Pancreas (tissue), 10 donors: ENCODE data around the gene GATD1. TPM values are rescaled to one million over a fixed set of nuclear protein-coding genes. Genes with fewer than 3 reads are reported as not detected.

Source experiments
- ATAC-seq, 4 donors: fragments of 200-7000 bp; cut with Tn5 transposase; one replicate each; pipeline versions ENCODE4 v1.8.0 to v1.9.1; 2020; ENCODE audit warnings: mild to moderate bottlenecking in 4 of 4, moderate library complexity in 4 of 4
- DNase-seq, 6 donors: peaks; one replicate each; pipeline ENCODE4 v3.0.0-alpha.2; 2020
- FAIRE-seq: peaks from 2 replicates; lab custom pipeline; 2012; peaks lifted over from hg19 to GRCh38; lab: Jason Lieb, UNC
- H3K27ac ChIP-seq, 4 donors: fragments of 200-600 bp; sonication (generic); 1 replicate in 3 of 4; 2 replicates in 1 of 4; pipeline versions ENCODE4 v1.5.0 to v1.8.0; 2020
- H3K27me3 ChIP-seq, 4 donors: fragments of 200-600 bp; one replicate each; pipeline ENCODE4 v1.8.0; 2021
- H3K36me3 ChIP-seq, 3 donors: fragments of 200-600 bp; sonication (generic) in 1 of 3; one replicate each; pipeline versions ENCODE4 v1.5.0 to v1.8.0; 2020 to 2021
- H3K4me1 ChIP-seq, 3 donors: fragments of 200-600 bp; one replicate each; pipeline ENCODE4 v1.8.0; 2021
- H3K4me3 ChIP-seq, 4 donors: fragments of 200-600 bp; sonication (generic) in 2 of 4; one replicate each; pipeline versions ENCODE4 v1.5.0 to v1.8.0; 2020 to 2021
- H3K9me3 ChIP-seq, 4 donors: fragments of 200-600 bp; one replicate each; pipeline ENCODE4 v1.8.0; 2021
- WGBS, 2 donors: extraction: QIAGEN DNeasy Blood & Tissue Kit; methylation state at CpG; one replicate each; pipeline ENCODE4 v1.1.7; 2013; 5-methylcytosine and 5-hydroxymethylcytosine counted together
- intact Hi-C, 3 donors: fragments of 100-400 bp; cut with DNase I; formaldehyde crosslinking; loops; one replicate each; pipeline versions ENCODE4 v1.11.1 to v1.14.2; 2022
- polyA plus RNA-seq, 2 donors: library from polyadenylated mRNA; stranded (reverse); fragments of 200-250 nt; gene quantifications; one replicate each; pipeline ENCODE4 v1.2.3, GENCODE V29; 2013
- total RNA-seq, 6 donors: library from RNA; stranded (reverse); fragmentation: NEBNext Ultra II Directional in 4 of 6; extraction: Animal tissue kit (Norgen Biotek cat#: 25700) in 4 of 6; gene quantifications; one replicate each; pipeline versions ENCODE4 v1.2.1 to v1.2.4, GENCODE V29; 2021 to 2023
- TF ChIP-seq, protein P1 (sequence below), 4 donors: fragments of 200-600 bp; sonication (generic) in 3 of 4; IDR thresholded peaks; one replicate each; pipeline versions ENCODE4 v1.5.0 to v1.8.0; 2021; ENCODE audit warnings: antibody characterized with exemption in 4 of 4
- donor health status: healthy with polysubstance abuse.
- donor health status: DM: no; HTN: no; CAD: no; lungs with moderate emphysema.
- donor health status: DM: no; HTN: no; CAD: no.
- donor health status: control.
- donor health status: control.
- donor health status: Bipolar disorder and iron deficiency.
- donor health status: DM: yes; HTN: yes; CAD: no.
- donor health status: DM: no; HTN: no; CAD: no.
- donor health status: DM: no; HTN: no; CAD: no.
- donor health status: DM: yes; HTN: yes; CAD: no.

The GATD1 gene
- total and polyA plus RNA-seq, 8 donors: 13.6 to 43.2 (median 21.5) TPM

DNA sequence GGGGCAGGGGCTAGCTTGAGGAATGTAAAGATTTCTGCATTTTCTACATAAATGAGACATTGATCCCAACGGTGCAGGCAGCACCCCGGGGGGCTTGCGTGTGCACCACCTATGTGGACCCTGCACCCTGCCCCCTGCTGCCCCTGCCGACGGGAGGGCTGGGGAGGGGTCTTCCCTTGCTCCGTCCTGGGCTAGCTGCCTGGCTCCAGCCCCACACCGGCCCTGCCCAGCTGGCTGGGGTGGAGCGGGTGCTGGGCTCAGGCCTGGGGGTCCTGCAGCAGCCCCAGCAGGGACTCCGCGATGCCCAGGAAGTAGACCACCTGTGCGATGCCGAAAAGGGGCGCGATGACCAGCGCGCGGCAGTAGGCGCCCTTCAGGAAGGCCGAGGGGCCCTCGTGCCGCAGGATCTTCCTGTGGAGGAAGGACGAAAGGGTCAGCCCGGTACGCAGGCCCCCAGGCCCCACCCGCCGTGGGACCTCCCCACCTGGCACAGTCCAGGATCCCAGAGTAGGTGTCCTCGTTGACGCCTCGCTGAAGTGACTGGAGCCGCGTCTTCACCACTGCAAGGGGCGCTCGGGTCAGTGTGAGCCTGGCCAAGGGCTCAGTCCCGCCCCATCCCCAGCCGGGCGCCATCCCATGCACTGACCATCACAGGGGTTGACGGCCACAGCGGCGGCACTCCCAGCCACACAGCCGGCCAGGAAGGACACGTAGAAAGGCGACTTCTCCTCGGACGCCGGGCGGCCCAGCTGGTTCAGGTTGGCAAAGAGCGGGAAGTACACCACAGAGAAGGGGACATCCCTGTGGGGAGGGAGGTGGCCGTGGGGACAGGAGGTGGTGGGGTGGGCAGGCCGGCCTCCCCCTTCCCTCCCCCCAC lies 14.6 kb upstream of the GATD1 start:
- FAIRE-seq (no peak), DNase-seq (peak in 4 of 6 donors; percentile 17 to 83 (median 60)), ATAC-seq (no peak)
- WGBS, 2 donors: 87 to 92% methylated on average over 46 to 48 of the region's 49 CpGs
- intact Hi-C loops: no loop called here
- no peaks in the 10 kb centered on the region for H3K27me3 ChIP-seq
- peaks cover 5 to 11% (median 7%) of the 10 kb centered on the region in 3 donors for H3K4me1 ChIP-seq
- TF ChIP-seq, protein P1, sequence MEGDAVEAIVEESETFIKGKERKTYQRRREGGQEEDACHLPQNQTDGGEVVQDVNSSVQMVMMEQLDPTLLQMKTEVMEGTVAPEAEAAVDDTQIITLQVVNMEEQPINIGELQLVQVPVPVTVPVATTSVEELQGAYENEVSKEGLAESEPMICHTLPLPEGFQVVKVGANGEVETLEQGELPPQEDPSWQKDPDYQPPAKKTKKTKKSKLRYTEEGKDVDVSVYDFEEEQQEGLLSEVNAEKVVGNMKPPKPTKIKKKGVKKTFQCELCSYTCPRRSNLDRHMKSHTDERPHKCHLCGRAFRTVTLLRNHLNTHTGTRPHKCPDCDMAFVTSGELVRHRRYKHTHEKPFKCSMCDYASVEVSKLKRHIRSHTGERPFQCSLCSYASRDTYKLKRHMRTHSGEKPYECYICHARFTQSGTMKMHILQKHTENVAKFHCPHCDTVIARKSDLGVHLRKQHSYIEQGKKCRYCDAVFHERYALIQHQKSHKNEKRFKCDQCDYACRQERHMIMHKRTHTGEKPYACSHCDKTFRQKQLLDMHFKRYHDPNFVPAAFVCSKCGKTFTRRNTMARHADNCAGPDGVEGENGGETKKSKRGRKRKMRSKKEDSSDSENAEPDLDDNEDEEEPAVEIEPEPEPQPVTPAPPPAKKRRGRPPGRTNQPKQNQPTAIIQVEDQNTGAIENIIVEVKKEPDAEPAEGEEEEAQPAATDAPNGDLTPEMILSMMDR (IDR thresholded peaks at IDR 0.05): no peak
- H3K36me3 ChIP-seq: peaks cover 0 to 14% (median 4%) of the 10 kb centered on the region in 3 donors
- H3K27ac ChIP-seq: no peak overlapping the region
- H3K4me3 ChIP-seq: no peak overlapping the region
- no peaks in the 10 kb centered on the region for H3K9me3 ChIP-seq

DNA sequence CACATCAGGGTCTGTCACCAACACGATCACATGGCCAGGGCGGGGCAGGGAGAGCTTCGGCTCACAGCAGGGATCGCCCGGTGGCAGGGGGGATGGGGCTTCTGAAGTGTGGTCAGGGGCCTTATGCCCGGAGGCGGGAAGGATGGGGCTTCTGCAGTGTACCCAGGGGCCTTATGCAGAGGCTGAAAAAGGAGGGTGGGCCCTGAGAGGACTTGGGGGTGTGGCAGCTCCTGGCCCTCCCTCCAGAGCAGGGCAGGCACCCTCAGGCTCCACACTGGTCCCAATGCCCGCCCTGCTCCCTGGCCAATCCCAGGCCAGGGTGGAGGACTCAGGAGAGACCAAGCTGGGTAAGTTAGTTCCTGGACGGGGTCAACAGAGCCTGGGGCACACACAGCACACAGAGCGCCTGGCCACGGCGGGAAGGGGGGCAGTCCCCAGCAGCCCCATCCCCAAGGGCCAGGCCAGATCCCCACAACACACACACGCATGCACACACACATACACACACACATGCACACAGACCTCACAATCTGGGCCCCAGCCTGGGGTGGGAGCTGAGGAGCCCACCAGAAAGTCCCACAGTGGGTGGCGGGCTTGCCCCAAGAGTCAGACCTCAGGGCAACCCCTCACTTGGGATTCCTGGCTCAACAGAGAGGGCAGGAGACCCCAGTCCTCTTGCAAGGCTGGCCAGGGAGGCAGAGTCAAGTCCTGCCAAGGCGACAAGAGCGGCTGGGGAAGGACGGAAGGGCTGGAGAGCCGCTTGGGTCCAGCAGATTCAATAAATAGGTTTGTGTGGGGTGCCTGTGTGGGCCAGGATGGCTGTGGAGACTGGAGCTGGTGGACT lies 13.7 kb upstream of the GATD1 start:
- 76 to 84% methylated on average over 18 of the region's 18 CpGs for WGBS, 2 donors
- Histone ChIP-seq H3K4me3 (no peak overlapping the region), H3K27me3 (no peaks in the 10 kb centered on the region), H3K27ac (no peak overlapping the region), H3K36me3 (peaks cover 0 to 14% (median 4%) of the 10 kb centered on the region in 3 donors), H3K4me1 (peaks cover 0 to 5% (median 0%) of the 10 kb centered on the region in 3 donors), H3K9me3 (no peaks in the 10 kb centered on the region)
- intact Hi-C loops: no loop called here
- FAIRE-seq (no peak), ATAC-seq (no peak), DNase-seq (peak in 2 of 6 donors; percentile 57 to 79)
- TF ChIP-seq, protein P1 (IDR thresholded peaks at IDR 0.05): no peak

DNA sequence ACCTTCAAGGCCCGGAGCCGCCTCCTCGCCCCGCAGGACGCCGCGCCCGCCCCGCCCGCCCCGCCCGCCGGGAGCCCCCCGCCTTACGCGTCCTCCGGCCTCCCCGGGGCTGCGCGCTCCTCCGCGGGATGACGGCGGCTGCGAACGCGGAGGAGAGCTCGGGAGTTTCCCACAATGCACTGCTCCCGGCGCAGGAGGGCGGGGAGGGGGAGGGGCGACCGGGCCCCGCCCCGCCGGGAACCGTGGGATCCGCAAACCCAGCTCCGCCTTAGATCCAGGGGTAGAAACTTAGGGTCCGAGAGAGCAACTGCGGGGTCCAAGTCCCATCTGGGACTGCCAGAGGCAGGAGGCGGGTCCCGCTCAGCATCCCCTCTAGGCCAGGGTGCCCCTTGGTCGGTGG lies 12.7 kb upstream of the GATD1 start, which contains the start of gene CEND1:
Gene CEND1 (minus strand): TSS at position 148 of the 400 bp plus-strand sequence. CDS start 1,514 bp downstream, outside the sequence.
- DNase-seq (peak in 2 of 6 donors; percentile 58 to 71), FAIRE-seq (no peak), ATAC-seq (no peak)
- WGBS, 2 donors: 6 to 9% methylated on average over 19 to 44 of the region's 44 CpGs
- Histone ChIP-seq H3K4me1 (peaks cover 0 to 5% (median 0%) of the 10 kb centered on the region in 3 donors), H3K4me3 (no peak within 1 kb of the TSS), H3K9me3 (no peaks in the 10 kb centered on the region), H3K27me3 (no peaks in the 10 kb centered on the region), H3K36me3 (peaks cover 0 to 14% (median 4%) of the 10 kb centered on the region in 3 donors), H3K27ac (no peak within 1 kb of the TSS)
- intact Hi-C loops: no loop called here
- TF ChIP-seq, protein P1 (IDR thresholded peaks at IDR 0.05): no peak

DNA sequence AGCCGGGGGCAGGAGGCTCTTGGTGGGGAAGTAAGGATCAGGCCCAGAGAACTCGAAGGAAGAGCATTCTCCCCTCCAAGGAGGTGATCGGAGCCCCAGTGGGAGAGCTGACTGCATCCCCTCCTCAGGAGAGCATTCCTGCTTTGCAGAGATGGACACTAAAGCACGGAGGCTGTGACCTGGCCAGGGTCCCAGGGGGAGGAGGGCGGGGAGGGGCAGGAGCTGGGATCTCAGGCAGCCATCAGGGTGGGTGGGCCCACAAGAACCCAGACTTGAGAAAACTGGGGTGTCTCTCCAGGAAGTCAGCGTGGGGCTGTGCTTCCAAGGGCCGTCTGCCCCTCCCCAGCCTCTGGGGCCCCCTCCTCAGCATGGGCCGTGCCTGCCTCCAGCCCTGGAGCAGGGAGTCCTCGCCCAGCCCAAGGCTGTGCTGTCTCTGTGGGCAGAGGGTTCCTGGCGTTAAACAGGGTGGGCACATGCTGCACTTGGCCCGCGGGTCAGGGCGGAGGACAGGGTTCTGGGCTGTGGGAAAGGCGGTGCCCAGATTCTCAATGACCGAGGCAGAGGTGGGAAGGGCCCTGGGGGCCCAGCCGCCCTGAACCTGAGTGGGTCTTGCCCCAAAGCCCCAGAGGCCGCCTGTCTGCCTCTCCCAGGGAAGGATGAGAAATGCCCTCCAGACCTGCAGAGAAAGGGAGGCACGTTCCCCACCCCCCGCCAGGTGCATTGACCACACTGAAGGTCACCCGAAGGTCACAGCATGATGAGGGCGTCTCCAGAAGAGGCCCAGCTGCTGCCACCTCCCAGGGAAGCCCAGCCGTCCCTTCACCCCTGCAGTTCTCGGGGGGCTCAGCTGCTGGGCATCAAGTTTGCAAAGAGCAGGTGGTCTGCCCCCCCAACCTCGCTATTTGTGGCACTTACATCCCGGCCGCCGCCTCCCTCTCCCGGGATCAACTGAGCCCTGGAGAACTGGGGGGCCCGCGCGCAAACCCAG lies 12.0 kb upstream of the GATD1 start:
- WGBS, 2 donors: 37 to 40% methylated on average over 28 to 31 of the region's 31 CpGs
- no peaks in the 10 kb centered on the region for H3K27me3 ChIP-seq
- ATAC-seq: no peak
- H3K4me1 ChIP-seq: peaks cover 0 to 5% (median 0%) of the 10 kb centered on the region in 3 donors
- H3K4me3 ChIP-seq: no peak overlapping the region
- no peak for FAIRE-seq
- H3K27ac ChIP-seq: no peak overlapping the region
- DNase-seq: peak in 2 of 6 donors; percentile 43 to 74
- TF ChIP-seq, protein P1 (IDR thresholded peaks at IDR 0.05): no peak
- intact Hi-C loops: no loop called here
- H3K36me3 ChIP-seq: peaks cover 0 to 14% (median 4%) of the 10 kb centered on the region in 3 donors
- H3K9me3 ChIP-seq: no peaks in the 10 kb centered on the region
